Activated CD8-positive, alpha-beta memory T cell treated with anti-CD3 and anti-CD28 coated beads for 24 hours (primary cell): ENCODE data around the gene ZNF407.

Experiments
- DNase-seq: peaks from one replicate; pipeline ENCODE4 v3.0.0-alpha.2; 2020

ZNF407 gene

DNA sequence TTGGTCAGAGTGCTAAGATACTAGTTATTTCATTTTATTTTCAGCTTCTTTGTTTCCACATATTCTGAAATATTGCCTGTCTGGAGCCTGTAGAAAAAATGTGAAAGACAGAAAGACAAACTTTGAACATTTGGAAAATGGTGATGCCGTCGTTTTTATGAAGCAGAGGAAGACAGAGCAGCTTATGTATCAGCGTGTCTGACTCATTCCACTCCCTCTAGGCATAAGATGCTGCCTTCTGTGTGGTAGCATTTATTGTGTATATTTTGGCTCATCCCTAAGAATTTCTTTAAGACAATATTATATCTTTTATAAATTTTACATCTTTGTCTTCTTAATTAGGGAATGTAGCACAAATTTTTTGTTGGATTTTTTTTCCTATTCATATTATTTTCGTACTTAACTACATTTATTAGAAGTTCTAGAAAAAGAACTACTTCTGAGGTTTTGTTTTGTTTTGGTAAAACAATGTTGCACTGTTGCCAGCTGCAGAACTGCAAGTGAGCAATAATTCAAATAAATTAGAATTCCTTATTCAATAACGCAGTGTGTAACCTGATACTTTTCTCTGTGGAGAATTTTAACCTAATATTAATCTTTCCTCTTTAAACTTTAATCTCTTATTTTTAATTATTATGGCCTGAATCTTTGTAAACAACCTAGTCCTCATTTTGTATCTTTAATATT, 300.4 kb downstream of the ZNF407 start:
- no peak for DNase-seq

DNA sequence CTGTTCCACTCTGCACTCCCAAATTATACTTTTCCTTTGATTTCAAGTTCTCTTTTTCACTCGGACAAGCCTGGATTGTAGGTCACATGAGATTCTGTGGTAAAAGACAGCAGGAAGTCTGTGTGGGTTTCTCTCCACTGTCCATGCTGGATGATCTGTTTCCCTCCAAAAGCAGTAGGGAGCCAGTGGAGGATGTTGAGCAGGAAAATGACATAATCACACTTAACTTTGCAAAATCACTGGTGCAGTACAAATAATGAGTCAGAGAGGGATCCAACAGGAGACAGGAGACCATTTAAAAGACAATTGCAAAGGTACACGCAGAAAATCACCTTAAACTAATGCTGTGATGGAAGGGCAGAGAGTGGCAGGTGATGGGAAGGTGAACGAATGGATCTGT, 301.3 kb downstream of the ZNF407 start:
- DNase-seq, result no peak

DNA sequence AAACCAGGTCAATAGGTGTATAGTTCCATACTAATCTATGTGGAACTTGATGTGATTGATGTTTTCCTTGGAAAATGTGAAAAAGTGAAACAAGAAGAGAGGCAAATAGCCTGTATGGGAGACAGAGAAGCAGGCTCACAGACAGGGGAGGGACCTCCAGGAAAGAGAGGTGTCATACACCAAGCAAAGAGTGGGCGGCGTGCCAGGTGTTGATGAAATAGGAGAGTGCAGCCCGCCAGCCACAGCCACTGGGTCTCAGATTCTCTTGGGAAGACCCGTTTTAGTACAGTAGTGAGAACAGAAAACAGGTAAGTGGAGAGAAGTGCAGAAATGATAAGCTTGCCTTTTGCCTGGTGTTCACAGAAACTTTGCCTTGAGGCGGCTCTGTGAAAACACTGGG, 301.9 kb downstream of the ZNF407 start:
- DNase-seq, result no peak

DNA sequence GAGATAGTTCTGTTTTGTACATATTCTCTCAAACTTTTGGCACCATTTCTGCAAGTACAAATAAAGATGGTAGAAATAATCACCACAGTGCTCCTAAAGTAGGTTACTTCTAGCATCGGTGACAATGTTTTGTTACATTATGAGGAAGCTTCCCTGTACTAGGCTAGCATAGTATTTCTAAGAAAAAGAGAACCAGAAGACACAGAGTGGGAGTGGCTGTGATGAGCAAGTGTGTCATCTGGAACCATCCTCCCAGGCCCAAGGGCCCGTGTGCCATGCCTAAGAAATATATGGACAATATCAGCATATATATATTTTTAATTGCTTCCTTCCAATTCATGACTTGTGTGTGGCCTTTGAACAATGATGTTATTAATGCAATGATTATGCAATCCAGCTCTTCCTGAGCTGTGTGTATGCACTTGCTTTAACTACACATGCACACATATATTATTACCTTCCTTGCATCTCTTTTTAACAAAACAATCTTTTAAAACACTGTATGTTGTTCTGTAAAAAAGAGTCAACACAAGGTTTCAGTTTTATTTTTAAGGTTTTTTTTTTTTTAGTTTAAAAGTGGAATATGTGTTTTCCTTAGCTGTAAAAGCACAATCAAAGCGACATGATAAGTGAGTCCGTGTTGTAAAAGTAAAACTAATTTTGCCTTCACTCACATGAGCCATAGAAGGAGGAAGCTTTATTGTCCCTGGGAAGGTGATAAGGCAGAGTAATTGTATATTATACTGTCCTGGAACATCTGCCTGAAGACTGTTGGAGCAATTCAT, 303.9 kb downstream of the ZNF407 start:
- no peak for DNase-seq

DNA sequence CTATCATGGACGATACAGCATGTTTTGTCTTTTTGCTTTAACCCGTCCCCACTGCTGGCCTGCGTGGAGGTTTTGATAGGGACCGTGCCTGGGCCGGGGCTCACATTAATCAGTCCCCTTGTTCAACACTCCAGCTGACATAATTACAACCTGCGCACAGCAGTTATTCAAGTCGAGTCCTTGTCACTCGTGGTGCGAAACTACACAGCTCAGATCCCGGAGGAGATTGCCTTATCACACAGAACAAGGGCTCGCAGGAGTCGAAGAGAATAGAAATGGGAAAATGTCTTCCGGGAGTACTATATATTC, 304.4 kb downstream of the ZNF407 start:
- no peak for DNase-seq

DNA sequence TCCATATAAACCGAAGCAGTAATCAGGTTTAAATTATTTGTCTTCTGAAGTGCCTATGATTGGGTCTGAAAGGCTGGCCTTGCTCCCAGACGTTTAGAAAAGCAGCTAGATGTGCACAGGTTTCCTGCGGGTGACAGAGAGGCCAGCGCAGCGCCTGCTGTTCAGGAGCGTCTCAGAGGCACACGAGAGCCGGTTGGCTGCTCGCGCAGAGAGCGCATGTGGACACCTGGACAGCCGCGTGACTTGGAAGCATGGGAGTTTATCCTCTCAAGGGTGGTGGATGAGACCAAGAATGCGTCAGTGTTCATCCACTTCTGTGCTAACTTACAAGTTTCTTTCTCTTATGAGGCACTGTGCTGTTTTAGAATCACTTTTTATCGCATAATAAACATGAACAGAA, 307.6 kb downstream of the ZNF407 start:
- no peak for DNase-seq

DNA sequence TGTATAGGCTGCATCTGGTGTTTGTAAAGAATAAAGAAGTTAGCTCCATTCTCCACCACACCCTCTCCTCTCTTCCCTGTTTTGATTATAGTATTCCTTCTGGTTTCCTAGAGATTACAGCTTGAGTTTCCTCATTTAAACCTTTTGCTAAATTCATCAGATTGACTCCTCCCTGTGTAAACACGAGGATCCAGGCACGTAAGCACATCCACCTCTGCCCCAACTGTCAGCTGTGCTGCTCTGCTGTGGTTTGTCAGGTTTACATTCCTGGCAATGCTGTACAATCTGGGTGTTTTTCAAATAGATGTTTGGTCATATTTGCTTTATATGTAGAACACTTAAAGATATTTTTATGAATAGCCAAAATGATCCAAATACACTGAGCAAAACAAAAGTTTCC, 308.5 kb downstream of the ZNF407 start:
- DNase-seq, result no peak

DNA sequence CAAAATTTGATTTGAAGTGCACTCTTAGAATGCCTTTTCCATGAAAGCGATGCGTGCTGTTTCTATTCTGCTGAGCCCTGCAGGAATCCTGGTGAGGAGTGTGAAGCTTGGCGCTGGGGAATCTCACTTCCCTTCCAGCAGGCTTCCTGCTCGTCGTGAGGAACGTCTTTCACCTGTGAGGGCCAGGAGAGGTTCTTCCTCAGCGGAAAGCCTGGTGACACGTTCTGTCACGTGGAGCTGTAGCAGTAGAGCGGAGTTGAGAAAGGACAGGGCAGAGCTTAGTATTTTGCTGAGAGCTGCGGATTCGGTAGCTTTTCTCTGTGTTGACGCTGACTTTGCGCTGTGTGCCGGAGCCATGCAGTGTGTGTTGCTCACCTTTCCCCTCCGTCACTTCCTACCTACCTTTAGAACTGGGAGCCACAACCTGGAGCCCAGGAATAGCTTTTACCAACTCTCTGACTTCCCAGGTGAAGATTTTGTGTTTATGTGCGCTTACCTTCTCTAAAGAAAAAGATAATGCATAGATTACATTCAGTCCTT, 316.5 kb downstream of the ZNF407 start:
- no peak for DNase-seq

DNA sequence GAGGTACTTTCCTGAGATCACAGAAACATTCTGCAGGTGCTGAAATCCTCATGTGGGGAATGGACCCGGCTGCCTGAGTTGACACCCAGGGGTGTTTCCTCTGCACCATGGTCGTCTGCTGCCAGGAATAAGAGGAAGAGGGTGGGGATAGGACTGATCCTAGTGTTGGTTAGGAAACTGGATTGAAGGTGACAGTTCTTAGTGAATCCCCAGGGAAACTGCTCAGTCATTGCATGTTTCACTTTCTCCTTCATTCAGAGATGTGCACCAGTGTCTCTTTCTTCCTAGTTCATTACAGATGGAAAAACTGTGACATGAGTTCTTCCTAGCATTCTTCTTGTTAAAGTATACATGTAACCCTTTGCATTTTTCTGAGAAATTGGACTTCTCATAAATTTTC, 317.0 kb downstream of the ZNF407 start:
- no peak for DNase-seq

DNA sequence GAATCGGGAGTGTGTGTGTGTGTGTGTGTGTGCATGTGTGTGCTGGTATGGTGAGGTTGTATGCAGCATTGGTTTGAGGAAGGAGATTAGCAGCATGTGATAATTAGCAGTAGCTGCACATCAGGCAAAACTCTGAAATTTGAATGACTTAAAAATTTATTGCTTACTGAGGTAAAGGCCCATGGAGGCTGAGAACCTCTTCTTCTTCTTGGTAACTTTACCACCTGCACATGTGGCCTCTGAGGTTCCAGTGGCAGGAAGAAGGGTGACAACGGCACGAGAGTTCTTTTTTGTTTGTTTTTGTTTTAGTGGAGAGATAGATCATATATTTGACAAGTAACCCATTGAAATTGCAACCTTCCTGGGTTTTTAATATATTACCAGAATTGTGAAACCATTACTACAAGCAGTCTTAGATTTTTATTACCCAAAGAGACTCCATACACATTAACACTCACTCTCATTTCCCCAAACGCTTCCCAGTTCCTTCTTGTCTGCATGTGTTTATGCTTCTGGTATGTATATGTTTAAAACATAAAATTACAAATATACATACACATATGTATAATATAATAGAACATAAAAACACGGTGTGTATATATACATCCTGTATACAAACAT, 319.2 kb downstream of the ZNF407 start:
- DNase-seq, result no peak

DNA sequence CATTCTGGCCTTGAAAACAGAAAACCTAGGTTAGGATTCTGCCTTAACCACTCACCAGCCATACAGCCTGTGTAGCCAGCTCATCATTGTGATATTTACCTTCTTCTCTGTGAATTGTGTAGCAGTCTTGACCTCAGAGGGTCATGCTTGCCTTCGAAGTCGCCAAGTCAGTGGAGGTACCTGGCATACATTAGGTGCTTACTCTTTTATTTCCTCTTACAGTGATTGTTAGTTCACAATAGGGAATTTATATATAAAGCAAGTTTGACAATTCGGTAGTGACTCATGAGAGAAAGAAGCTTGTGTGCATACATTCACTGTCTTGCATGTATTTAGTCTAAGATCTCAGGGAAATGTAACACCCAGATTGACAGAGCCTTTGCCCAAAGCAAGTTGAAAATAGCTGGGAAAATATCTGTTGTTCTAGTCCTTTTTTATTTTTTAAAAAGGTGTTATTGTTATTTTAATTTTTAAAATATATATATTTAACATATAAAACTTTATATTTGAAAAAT, 320.7 kb downstream of the ZNF407 start:
- no peak for DNase-seq

DNA sequence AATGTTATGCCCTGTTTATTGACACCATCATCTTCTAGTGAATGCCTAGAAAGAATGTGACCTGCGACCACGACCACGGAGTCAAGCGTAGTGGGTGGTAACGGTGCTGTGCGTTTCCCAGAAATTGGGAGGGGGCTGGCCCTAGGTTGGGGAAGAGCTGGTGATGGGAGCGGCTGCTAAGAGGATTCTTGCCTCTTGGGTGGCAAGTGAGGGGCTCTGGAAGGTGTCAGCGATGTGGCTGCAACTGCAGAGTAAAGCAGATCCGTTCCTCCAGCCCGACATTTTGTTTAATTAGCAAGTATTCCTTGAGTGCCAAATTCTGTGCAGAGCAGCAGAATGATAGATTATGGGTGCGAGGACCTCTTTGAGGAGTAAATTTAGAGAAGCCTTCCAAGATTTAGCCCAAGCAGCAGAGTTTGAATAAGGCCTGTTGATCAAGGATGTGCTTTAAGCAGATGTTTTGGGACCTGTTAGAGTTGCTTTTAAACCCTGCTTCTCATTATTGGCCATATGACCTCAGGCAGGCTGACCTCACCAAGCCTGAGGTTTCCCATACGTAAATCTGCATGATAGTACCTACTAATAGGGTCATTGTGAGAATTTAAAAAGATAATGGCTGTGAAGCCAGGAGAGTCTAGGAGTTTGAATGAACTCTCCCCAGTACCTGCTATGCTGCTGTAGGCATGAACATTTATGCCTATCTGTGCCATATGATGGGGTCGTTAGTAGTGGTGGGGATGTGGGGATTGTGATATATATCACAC, 323.6 kb downstream of the ZNF407 start:
- no peak for DNase-seq

DNA sequence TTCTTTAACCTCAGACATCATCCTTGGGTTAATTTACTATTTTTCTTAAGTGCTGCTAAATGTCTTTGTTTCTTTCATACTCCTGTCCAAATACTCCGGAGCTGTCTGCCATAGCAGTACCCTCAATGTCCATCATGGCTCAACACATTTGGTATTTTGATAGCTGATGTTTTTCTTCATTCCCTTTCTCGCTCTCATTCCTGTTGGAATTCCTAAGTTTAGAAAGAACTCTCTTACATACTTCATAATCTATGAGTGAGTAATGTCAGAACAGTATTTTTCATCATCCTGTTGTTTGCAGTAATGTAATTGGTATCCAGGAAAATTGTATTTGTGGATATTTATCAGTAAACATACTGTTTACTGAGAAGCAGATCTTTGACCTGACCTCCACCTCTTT, 328.4 kb downstream of the ZNF407 start:
- no peak for DNase-seq

DNA sequence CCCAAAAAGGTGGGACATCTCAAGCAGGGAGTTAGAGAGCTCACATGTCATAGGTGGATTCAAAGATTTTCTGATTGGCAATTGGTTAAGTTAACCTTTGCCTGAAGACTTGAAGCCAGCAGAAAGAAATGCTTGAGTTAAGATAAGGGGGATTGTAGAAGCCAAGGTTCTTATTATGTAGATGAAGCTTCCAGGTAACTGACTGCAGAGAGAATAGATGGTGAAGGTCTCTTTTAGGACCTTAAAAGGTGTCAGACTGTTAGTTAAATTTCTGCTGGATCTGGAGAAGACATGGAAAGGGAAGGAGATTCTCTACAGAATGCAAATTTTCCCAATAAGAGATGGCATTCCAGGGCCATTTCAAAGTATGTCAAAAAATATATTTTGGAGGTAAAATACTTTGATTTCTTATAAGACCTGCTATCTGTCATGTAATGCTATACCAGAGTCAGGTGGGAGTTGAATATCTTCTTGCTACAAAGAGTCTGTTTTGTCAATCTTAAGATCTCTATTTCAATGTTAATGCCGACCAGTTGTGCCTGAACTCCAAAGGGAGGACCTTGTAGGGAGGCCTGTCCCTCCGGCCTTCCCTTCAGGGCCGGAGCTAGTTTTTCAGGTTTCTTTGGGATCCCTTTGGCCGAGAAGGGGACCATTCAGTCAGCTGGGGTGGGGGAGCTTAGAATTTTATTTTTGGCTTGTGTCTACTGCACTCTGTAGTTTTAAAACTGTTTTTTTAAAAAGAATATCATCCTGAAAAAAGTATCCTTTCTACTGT, 330.7 kb downstream of the ZNF407 start:
- no peak for DNase-seq

DNA sequence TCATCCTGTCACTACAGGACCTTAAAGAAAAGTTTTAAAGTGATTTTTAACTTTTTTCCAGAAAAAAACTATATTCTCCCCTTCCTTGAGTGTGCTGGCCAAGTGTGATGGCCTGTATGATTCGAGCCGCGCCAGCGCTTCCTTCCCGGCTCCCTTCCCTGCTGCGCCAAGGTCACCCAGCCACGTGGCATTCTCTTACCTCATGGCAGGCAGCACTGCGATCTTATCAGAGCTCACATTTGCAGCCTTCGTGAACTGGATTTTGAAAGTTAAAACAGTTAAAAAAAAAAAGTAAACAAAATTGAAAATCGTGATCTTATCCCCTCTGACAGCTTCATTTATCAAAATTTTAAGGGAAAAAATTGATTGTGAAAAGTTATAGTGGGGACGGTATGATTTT, 331.4 kb downstream of the ZNF407 start:
- no peak for DNase-seq

DNA sequence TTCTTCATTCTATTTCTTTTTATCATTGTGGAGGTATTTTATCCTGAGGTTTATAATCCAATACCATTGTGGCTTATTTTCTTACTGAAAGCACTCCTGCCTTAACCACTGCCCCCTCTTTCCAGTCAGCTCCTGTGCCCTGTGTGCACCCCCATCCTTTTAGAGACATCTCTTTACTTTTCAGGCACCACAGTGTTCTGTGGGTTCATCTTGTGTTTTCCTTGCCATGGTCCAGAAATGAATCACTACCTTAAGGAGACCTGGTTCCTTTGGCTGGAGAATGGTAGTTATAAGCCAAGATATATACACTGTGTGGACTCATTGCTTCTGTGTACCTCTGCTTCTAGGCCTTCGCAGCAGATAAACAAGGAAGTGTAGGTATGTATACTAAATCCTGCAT, 332.9 kb downstream of the ZNF407 start:
- DNase-seq, result no peak

DNA sequence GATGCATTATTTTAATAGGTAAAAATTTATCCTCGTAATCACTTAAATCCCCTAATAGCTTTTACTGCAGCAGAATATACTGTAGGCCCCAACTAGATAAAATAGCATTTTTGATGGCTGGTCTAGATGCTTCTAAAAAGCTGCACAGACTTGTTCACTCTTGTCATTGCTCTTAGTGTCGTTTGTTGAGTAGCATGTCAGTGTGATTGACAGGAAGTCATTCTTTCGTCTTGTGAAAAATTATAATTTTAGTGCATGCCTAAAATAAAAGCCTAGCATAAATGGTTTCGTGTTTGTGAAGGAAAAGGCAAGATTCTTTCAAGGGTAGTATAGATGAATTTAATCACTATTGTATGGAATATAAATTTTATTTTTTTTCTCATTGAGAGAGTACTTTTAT, 336.3 kb downstream of the ZNF407 start:
- no peak for DNase-seq

DNA sequence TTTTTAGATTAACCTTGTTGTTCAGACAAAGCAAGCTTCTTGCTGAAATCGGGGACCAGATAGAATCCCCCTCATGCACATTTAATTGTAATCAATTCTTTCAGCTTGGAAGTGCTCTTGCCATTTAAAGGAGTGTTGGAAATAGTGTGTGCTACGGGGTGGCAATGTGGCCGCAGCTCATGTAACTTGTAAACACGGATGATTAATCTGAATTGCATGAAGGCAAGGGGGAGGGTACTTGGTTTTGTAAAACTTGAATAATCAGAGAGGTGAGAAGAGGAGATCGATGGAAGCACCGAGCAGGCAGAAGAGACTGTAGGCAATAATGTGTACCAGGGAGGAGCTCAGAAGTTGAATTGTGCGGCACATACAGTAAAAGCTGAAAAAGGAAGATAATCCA, 337.8 kb downstream of the ZNF407 start:
- no peak for DNase-seq

DNA sequence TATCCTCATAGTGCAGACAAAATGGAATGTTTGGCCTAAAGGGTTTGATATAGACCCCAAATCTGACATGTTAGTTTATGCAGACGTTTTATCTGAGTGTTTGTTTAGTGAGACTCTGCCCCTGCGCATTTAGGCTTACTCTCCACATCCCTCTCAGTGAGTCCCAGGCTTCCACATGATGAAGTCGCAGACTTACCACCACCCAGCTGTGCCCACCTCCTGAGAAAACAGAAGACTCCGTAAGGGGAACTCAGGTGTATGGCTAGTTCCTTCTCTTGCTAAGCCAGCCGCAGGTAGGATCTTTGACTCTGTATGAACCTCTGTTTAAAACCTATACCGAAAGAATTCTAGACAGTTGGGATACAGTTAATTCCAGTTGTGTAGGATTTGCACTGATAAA, 338.7 kb downstream of the ZNF407 start:
- DNase-seq, result no peak

DNA sequence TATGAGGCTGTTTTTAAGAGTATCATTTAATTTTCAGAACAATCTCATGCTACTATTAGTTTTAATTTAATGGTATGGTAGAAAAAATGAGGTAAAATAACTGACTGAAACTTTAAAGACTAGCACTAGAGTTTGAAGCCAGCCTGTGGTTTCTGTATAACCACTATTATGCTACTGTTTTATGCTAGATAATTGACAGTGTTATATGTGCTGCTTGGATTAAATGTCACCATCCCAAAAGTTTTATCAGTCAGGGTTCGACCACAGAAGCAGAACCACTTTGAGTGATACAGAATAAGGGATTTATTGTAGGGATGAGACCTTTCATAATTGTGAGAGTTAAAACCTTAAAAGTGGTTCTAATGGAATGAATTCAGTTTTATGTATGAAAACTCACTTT, 339.6 kb downstream of the ZNF407 start:
- no peak for DNase-seq

DNA sequence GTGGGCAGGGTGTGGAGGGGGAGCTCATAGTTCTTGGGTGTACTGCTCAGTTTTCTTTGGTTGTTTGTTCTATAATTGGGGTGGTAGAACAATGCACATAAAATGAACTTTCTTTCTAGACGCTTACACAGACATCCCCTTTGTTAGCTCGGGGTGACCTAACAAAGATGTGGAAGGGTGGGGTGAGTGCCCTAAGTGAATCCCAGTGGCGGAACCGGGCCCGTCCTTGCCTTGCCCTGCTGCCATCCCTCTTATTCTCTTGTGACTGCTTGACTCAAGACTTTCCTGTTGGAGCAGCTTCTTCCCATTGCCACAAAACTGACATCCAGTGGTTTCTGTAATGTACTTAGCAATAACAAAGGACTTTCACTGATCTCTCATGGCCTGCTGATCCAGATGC, 343.2 kb downstream of the ZNF407 start:
- no peak for DNase-seq

DNA sequence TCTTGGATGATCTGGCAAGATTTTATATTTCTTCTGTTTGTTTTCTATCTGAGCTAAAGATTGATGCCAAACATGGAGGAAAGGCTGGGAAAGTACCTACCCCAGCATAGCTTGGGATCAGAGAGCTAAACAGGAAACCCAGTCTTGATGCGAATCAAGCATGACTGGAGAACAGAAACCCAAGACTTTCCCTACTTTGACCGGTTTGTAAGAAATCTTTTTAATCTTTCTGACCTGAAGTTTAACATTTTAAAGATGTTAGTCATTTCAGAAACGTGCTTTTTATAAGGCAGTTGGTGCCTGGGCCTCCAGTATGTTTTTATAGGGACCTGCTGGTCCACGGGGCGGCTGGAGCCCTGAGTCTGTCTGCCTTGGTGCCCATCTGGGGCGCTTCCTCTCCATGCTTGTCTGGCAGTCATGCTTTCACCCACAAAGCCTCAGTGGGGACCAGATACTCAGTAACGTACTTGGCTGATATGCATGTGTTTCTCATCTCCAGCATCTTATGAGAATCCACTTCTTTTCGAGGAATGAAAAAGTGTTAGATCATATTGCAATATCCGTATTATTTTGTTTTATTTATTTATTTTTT, 344.7 kb downstream of the ZNF407 start:
- no peak for DNase-seq
